ENCODE data around the gene C1orf116.

DNA sequence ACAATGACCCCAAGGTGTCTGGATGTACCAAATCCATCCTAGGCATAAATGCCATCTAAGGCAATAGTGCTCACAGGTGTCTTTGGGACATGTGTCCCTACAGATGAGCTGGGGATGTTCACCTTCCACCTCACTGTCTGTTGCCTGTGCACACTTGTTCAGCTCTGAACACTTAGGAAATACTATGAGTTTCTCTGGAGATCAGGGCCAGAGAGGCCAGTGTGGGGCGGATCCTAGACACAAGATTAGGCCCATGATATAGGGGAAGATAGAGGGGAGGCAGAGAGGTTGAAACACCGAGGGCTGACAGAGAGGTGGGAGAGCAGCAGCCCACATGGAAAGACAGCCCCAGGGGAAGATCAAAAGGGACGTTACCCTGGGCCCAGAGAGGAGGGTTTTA, 25.6 kb downstream of the C1orf116 start:
- TF ChIP-seq, protein P1, sequence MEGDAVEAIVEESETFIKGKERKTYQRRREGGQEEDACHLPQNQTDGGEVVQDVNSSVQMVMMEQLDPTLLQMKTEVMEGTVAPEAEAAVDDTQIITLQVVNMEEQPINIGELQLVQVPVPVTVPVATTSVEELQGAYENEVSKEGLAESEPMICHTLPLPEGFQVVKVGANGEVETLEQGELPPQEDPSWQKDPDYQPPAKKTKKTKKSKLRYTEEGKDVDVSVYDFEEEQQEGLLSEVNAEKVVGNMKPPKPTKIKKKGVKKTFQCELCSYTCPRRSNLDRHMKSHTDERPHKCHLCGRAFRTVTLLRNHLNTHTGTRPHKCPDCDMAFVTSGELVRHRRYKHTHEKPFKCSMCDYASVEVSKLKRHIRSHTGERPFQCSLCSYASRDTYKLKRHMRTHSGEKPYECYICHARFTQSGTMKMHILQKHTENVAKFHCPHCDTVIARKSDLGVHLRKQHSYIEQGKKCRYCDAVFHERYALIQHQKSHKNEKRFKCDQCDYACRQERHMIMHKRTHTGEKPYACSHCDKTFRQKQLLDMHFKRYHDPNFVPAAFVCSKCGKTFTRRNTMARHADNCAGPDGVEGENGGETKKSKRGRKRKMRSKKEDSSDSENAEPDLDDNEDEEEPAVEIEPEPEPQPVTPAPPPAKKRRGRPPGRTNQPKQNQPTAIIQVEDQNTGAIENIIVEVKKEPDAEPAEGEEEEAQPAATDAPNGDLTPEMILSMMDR (conservative IDR thresholded peaks at IDR 0.05 in 1 of 2, IDR thresholded peaks at IDR 0.05 in 1 of 2; ENCODE audit: extremely low read depth in 1 of 2, insufficient read depth in 1 of 2, low read depth in 1 of 2, low read length in 2 of 2): no peak
- TF ChIP-seq EZH2 (IDR thresholded peaks at IDR 0.05; ENCODE audit: borderline replicate concordance, low read length): no peak

Measured in mammary epithelial cell (primary cell).